Measurements from ENCODE around the gene CA5A. TPM values are rescaled to one million over a fixed set of nuclear protein-coding genes. Genes with fewer than 3 reads are reported as not detected.
"Not testable (repeated sequence)": the region's sequence is repeated elsewhere in the genome, so short reads cannot be mapped to it uniquely, and the experiment has no call there.

CA5A gene
- total RNA-seq: 0.06 TPM
- long read RNA-seq: 0 reads

DNA sequence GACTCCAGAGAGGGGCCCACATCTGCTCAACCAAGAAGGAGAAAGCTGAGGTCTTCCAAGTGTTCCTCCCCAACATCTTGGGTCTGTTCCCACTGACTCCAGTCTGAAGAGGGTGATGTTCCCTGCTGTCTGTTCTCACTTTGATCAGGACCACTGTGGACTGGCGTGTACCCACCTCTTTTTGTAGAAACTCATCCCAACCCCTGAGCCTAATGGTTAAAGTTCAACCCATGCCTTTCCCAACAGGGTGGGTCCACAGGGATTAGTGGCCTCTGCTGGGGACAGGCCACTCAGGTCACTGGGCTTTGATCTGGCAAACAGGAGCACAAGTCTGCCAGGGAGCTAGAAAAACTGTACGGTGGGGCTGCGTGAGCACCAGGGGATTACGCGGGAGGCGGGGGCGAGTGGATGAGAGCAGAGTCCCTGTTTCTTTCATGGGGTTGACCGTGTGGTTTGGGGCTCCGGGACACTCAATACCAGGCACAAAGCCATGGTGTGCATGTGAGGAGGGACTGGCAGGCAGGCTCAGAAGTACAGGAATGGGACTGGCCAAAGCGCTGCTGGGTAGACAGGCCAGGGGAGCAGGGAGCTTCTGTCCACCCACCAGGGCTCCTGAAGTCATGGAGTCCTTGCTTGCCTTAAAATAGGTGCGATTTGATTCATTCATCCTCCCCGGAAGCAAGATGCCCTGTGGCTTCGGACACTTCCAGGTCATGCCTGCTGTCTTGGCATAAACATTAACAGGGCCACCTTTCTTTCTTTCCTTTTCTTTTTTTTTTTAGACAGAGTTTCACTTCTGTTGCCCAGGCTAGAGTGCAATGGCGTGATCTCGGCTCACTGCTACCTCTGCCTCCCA lies at the start of gene CA5A:
Gene CA5A, minus strand, starts transcription at position 155 of the 856 bp plus-strand sequence. Its CDS starts 79 bp downstream, at position 76.
- Histone ChIP-seq H3K36me3 (no peaks in the 10 kb centered on the region), H3K4me3 (no peak within 1 kb of the TSS), H3K27me3 (ENCODE audit: low read depth) (no peaks in the 10 kb centered on the region), H3K4me1 (no peaks in the 10 kb centered on the region), H3K27ac (no peak within 1 kb of the TSS), H3K9me3 (no peaks in the 10 kb centered on the region)
- TF ChIP-seq CTCF (IDR thresholded peaks at IDR 0.05): no peak
- ATAC-seq (no peak), DNase-seq (no peak)
- intact Hi-C loops (cut with DNase I): no loop called here

GRCh38 chr16:87985493-87985892 lies 49.2 kb upstream of the CA5A start:
- H3K27ac ChIP-seq; H3K27me3 ChIP-seq (ENCODE audit: low read depth); ATAC-seq; H3K4me1 ChIP-seq; intact Hi-C loops (cut with DNase I); DNase-seq; H3K4me3 ChIP-seq; H3K9me3 ChIP-seq: not testable (repeated sequence)
- H3K36me3 ChIP-seq: peaks cover 48% of the 10 kb centered on the region

DNA sequence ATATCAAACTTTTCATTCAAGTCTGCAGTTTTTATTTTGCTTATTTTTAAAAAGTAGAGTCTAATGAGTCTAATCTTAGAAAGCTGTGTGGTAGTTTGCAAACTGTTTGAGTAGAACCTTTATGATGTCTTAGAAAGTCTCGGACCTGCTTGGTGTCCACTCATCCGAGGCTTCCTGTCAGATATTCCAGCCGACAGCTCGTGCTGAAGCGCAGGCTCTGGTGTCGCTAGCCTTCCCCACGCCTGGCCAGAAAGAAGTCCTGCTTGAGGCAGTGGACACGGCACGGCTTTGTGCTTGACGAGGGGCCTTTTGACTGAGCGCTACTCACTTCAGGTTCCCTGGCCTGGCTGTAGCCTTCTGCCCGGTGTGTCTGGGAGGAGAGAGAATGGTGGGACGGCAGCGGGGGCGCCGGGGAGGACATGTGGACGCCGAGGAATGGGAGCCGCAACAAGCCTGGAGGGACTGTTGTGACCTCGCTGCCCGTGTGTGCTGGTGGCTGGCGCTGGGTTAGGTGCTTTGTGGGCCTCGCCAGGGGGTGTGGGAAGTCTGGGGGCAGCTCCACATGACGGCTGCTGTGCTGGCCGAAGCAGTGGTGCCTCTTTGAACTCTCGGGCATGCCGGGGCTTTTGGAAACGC lies 48.4 kb upstream of the CA5A start:
- no peak for ATAC-seq
- Histone ChIP-seq H3K27me3 (ENCODE audit: low read depth) (no peaks in the 10 kb centered on the region), H3K36me3 (peaks cover 49% of the 10 kb centered on the region), H3K4me3 (no peak overlapping the region), H3K4me1 (no peaks in the 10 kb centered on the region), H3K27ac (no peak overlapping the region), H3K9me3 (no peaks in the 10 kb centered on the region)
- intact Hi-C loops (cut with DNase I): no loop called here
- no peak for TF ChIP-seq CTCF (IDR thresholded peaks at IDR 0.05)
- no peak for DNase-seq

GRCh38 chr16:87984180-87984579 lies 47.9 kb upstream of the CA5A start:
- H3K4me3 ChIP-seq; H3K4me1 ChIP-seq; intact Hi-C loops (cut with DNase I); DNase-seq; H3K27me3 ChIP-seq (ENCODE audit: low read depth); H3K27ac ChIP-seq; H3K9me3 ChIP-seq; ATAC-seq: not testable (repeated sequence)
- peaks cover 49% of the 10 kb centered on the region for H3K36me3 ChIP-seq

DNA sequence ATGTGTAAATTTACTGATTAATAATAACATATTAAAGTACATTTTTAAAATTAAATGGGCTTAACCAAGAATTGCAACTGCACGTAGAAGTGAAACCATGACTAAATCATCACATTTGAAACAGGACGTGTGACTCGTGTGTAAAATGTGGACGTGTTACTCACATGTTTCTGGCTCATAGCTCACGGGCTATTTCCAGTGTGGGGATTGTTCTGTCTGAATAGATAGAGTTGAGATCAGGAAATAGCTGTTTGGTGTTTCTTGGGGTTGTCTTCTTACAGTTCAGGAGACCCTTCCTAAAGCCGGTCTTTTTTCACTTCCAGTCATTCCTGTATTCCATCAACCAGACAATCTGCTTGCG lies 47.4 kb upstream of the CA5A start:
- intact Hi-C loops (cut with DNase I); H3K9me3 ChIP-seq; H3K4me3 ChIP-seq; H3K4me1 ChIP-seq; H3K27ac ChIP-seq; H3K27me3 ChIP-seq (ENCODE audit: low read depth); DNase-seq; ATAC-seq: not testable (repeated sequence)
- peaks cover 46% of the 10 kb centered on the region for H3K36me3 ChIP-seq

- H3K4me3 ChIP-seq; H3K9me3 ChIP-seq; intact Hi-C loops (cut with DNase I); H3K27ac ChIP-seq; DNase-seq; H3K27me3 ChIP-seq (ENCODE audit: low read depth); H3K4me1 ChIP-seq: not testable (repeated sequence)
- ATAC-seq: peak; percentile 76 to 83
- peaks cover 42% of the 10 kb centered on the region for H3K36me3 ChIP-seq
- TF ChIP-seq CTCF (IDR thresholded peaks at IDR 0.05): peak; percentile 27
Measured at GRCh38 chr16:87983072-87983736, 46.9 kb upstream of the CA5A start.
